GM19099 (cell line): ENCODE data around the gene C10orf105.

Experiments
- POLR2A ChIP-seq: IDR thresholded peaks from 3 replicates; pipeline ENCODE4 v1.6.1; 2011; ENCODE audit warnings: low read depth; ENCODE audit not compliant: insufficient read length; ENCODE audit errors: extremely low read depth

Gene C10orf105

DNA sequence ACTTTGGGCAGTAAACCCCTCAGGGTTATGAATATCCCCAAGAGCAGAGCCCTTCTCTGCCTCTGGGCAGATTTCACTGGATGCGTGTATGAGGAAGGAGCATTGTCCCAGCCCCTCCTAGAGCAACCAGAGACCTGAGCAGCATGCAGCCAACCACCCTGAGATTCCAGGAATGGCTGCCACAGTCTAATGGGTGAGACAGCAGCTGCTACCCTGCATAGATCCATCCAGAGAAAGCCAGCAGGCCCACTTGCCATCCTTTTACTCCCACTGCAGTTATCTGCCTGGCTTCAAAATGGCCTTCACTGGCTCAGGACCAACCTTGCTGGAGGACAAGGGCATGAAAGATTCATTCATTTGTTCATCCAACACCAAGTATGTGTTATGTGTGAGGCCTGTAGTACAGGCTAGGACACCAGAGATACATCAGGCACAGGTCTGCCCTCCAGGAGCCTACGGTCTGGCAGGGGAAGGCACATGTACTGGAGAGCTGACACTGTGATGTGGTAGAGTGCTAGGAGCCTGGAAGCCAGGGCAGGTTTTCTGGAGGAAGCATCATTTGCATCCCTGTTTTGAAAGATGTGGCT lies 26.2 kb upstream of the C10orf105 start:
- TF ChIP-seq POLR2A = no peak

DNA sequence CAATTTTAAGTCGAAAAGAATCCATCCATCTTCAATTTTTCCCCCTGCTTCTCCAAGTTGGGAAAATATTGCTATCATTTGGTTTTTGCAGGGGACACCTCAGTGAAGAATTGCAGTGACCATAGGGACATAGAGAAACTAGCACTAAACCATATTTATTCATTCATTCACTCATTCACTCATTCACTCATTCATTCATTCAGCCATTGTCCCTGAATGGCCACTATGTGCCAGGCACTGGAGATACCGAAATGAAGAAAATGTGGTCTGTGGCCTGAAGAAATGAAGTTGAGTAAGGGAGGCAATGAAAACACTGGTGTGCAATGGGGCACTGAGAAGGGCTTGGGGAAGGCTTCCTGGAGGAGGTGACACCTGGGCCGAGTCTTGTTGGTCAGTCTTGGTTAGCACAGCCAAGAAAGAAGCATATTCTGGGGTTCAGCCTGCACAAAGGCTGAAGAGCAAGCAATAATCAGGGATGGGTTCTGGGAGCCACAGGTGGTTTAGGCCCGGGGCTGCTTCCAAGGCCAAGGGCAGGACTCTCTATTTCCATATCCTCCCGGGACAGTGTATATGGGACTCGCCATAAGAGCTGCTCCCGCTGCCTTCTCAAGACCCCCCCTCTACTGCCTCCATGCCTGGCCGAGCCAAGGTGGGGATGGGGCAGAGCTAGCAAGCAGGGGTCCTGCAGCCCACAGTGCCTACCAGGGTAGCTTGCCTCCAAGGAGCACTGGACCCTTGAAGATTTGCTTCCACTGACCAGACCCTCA lies 25.5 kb upstream of the C10orf105 start:
- TF ChIP-seq POLR2A = no peak

DNA sequence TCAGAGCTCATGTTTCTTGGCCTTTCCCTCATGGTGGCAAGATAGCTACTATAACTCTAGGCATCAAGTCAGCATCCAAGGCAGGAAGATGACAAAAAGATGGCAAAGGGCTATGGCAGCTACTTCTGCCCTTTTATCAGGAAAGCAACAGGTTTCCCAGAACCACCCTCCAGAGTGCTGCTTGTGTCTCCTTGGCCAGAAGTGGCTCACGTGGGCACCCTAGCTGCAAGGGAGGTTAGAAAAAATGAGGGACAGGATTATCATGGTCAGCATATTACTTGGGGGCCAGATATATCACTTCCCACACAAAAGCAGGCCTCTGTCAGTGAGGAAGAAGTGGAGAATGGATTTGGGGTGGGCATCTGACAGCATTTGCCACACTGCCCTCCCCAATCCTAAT lies 24.3 kb upstream of the C10orf105 start:
- TF ChIP-seq POLR2A = no peak

DNA sequence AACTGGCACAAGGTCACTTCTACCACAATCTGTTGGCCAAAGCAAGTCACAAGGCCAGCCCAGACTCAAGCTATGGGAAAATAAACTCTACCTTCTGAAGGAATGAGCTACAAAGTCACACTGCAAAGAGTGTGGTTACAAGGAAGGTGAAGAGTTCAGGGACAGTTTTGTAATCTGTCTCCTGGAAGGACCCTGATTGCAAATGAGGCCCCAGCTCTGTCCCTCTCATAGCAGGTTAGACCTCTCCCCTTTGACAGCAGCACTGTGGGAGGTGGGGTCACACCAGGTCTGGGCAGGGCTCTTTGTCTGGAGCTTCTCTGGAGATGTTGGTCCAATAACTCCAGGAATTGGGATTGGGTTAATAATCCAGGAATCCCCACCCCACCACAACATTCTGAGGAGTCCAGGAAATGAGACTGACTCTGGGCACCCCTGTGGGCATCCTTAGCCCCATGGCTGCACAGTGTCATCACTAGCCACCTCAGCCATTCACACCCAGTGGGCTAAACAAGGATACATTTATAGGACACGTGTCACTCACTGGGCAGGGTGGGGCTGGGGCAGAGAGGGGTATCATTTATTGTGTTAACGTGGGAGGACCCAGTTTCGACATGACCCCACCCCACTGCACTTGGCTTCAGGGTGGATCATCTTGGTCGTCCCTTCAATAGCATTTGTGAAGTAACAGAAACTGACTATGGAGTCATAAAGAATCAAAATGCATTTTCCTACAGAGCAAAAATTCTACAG lies 23.7 kb upstream of the C10orf105 start:
- TF ChIP-seq POLR2A = no peak

DNA sequence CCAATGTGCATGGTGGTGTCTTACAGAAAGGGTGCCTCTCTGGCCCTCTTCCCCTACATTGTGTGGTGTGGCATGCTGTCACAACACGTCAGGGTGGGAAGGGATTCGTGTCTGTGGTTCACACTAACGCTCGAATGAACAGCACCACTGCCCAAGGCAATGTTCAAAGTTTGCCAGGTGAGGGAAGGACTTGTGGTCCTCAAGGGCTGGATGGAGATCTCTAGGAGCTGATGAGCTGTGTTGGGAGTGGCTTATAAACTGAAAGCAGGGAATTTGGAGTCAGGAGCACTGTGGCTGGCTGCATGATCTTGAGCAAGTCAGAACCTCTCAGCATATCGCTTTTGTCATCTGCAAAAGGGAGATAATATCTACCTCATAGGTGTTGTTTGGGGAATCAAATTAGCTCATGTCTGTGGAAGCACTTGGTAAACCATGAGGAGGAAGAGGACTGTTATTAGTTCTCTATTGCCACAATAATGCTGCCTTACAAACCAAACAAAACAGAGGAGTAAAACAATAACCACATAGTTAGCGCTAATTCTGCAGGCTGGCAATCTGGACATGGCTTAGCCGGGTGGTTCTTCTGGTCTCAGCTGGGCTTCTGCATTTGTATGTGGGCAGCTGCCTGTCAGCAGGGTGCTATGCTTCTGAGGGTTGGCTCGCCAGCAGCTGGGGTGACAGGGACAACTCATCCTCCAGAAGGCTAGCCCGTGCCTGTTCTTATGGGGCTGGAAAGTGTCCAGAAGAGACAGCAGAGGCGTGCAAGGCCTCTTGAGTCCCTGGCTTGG lies 22.9 kb upstream of the C10orf105 start:
- no peak for TF ChIP-seq POLR2A

DNA sequence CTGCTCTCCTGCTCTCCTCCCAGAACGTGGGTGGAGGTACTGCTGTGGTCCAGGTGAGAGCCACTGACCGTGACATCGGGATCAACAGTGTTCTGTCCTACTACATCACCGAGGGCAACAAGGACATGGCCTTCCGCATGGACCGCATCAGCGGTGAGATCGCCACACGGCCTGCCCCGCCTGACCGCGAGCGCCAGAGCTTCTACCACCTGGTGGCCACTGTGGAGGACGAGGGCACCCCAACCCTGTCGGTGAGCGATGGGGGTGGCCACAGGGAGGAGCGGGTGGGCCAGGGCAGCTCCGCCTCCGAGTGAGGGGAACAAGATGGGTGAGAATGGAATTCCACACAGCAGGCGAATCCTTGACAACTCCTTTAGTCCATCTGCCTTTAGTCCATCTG lies 22.1 kb upstream of the C10orf105 start:
- no peak for TF ChIP-seq POLR2A

DNA sequence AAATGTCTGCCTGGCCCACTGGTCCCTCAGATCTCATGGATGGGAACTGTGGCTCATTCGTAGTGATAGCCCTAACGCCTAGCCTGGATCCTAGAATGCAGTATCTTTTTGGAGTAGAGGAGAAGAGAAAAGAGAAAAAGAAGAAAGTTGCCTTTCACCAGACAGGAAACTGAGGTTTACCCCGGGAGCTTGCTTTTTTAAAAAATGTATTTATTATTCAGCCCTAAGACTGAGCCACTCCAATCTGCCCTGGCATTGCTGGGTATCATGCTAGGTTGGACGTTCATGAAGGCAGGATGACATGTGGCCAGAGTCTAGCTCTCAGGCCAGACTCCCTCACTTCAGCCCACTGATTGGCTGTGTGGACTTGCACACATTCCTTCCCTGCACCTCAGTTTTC lies 21.5 kb upstream of the C10orf105 start:
- TF ChIP-seq POLR2A = no peak

DNA sequence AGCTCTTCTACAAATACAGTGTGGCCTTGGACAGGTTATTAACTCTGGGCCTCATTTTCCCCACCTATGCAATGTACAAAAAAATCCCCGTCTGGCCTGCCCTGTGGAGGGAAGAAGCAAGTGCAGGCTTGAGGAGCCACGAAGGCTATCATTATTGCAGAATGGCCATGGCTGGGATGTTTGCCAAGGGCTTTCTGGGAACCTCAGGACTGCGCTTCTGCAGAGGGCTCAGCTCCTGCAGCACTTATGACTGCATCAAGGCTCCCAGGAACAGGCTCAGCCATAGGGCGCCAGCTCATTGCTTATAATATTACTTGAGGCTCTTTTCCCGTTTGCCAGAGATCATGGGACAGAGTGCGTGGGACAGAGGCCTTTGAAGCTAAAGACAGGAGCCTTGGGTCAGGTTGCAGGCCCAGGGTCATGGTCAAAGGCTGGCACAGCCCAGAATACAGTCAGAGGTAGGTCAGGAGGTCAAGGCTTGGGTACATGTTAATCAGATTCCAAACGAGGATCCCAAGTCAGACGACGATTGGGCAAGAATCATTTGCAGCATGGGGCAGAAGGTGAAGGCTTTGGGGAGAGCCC lies 20.6 kb upstream of the C10orf105 start:
- TF ChIP-seq POLR2A = no peak

DNA sequence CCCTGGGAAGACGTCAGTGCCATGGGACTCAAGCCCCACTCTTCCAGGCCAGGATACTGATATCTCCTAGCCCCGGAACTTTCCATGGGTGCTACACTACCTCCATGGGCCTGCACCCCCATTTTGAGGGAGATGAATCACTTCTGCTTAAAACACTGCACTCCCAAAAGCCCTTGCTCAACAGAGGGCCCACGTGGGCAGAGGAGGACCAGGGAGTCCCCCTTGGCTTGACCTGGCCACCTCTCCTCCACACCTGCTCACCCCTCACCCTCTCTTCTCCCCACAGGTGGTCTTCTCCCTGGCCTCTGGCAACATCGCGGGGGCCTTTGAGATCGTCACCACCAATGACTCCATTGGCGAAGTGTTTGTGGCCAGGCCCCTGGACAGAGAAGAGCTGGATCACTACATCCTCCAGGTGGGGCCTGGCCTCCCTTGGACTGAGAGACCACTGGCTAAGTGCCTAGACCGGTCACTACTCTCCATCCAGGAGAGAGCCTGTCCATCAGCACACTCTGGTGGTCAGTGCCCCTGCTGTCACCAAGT lies 19.9 kb upstream of the C10orf105 start:
- TF ChIP-seq POLR2A = no peak

DNA sequence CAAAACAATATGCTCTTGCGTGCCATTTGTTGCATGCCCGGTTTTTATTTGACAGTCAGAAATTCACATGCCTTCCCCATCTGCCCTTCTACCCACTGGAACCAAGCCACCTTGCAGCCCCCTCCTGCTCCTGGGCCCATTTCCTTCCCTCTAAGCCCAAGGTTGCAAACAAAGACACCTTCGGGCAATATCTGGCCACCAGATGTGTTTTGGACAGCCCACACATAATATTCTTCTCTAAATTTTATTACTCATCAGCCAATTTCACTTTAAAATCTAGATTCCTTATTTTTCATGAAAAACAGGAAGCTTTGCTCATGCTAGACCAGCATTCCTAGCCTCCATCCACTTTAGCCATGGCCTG lies 18.2 kb upstream of the C10orf105 start:
- no peak for TF ChIP-seq POLR2A

DNA sequence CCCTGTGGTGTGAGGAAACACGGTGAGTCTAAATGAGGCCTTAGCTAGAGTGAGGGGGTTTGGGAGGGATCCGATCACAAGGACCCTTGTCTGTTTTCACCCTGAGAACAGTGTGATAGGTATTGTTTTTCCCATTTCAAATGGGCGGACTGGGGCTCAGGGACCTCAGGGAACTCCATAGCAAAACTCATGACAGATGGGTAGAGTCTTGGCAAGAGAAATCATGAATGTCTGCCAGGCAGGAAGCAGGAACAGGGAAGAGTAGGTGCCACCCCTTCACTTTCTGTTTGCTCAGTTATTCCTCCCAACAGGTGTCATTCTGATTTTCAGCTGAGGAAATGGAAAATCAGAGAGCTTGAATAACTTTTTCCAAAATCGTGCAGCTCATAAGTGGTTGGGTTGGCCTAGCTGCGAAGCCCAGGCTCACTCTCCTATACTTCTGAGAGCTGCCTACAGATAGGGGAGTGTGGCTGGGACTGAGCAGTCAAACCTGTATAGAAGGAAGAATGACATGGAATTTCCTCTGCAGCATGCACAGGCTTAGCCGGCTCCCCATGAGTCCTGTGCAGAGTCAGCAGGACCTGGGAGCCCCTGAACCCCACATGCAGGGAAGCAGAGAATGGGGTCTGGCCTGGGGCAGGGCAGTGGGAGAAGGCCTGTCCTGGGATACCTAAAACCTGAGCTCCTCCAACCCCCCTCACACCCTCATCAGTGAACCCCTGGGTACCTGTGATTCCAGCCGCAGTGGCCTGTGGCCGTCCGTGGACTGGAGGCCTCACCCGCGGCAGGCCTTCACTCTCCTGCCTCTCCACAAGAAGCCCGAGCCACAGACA lies 17.6 kb upstream of the C10orf105 start:
- TF ChIP-seq POLR2A = no peak

DNA sequence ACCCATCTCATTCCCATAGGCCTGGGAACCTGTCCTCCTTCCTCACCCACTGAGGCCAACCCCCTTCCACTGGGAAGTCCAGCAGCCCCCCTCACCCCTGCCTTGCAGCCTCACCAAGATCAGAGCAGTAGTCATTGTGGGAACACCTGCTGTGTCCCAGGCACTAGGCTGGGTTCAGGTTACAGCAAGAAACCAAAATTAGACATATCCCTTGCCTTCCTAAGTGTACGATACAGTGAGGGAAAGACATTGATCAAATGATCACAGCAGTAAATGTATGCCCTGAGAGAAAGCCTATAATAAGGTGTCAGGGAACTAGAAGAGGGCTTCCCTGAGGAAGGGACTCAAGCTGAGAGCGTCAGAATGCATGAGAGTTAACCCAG lies 17.0 kb upstream of the C10orf105 start:
- TF ChIP-seq POLR2A = no peak

DNA sequence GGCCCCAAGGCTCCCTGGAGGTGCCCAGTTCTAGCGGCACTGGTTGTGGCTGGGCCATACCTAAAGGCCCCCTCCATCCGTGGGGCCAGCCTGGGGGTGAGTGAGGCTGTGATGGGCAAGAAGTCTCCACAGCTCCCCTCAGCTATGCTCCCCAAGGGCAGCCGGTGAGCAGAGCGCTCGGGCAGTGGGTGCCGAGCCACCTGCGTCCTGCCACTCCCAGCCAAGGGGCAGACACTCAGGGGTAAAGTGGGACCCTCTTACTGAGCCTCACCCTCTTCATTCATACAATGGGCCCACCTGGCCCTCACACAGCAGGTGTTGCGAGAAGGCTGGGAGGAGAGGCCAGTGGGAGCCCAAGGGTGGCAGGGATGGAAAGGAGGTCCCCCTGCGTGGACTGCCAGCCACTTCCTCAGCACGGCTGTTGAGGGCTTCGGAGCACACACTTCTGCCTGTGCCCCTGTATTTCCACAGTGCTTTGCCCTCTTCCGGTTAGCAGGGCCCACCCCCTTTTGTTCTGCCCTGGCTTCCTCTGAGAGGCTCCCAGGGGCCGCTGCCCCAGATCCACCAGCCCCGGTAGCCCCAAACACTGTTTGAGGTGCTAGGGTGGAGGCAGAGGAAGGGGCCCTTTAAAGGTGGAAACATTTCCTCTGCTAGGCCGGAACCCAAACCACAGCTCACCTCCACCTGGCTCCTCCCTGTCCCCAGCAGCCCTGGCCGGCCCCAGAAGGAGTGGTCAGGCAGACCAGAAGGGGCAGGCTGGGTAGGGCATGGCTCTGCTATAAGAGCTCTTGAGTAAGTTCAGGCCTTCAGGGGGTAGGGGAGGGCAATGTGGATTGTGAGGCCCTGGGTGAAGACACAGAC lies 16.4 kb upstream of the C10orf105 start:
- peak; percentile 15 for TF ChIP-seq POLR2A
